ENCODE measurements around the gene CUTA. TPM values are rescaled to one million over a fixed set of nuclear protein-coding genes. Genes with fewer than 3 reads are reported as not detected.

The CUTA gene
- total and polyA plus RNA-seq, 3 donors from 2014 or later = 132 to 146 (median 139) TPM

GRCh38 chr6:33437666-33438065 is 19.8 kb upstream of the CUTA start:
- no peaks in the 10 kb centered on the region for H3K36me3 ChIP-seq (ENCODE audit: low read depth, missing control alignments)
- no peaks in the 10 kb centered on the region for H3K9me3 ChIP-seq
- DNase-seq = no peak
- intact Hi-C loops (cut with DNase I; ENCODE audit: low total_unique reads) = no loop called here
- H3K4me3 ChIP-seq = no peak overlapping the region
- WGBS, 2 donors = 79 to 95% methylated on average over 4 to 18 of the region's 18 CpGs
- TF ChIP-seq POLR2A (IDR thresholded peaks at IDR 0.05) = no peak
- TF ChIP-seq, protein P1, sequence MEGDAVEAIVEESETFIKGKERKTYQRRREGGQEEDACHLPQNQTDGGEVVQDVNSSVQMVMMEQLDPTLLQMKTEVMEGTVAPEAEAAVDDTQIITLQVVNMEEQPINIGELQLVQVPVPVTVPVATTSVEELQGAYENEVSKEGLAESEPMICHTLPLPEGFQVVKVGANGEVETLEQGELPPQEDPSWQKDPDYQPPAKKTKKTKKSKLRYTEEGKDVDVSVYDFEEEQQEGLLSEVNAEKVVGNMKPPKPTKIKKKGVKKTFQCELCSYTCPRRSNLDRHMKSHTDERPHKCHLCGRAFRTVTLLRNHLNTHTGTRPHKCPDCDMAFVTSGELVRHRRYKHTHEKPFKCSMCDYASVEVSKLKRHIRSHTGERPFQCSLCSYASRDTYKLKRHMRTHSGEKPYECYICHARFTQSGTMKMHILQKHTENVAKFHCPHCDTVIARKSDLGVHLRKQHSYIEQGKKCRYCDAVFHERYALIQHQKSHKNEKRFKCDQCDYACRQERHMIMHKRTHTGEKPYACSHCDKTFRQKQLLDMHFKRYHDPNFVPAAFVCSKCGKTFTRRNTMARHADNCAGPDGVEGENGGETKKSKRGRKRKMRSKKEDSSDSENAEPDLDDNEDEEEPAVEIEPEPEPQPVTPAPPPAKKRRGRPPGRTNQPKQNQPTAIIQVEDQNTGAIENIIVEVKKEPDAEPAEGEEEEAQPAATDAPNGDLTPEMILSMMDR (IDR thresholded peaks at IDR 0.05) = no peak
- H3K4me1 ChIP-seq = no peaks in the 10 kb centered on the region
- no peak overlapping the region for H3K27ac ChIP-seq
- H3K27me3 ChIP-seq = no peaks in the 10 kb centered on the region

DNA sequence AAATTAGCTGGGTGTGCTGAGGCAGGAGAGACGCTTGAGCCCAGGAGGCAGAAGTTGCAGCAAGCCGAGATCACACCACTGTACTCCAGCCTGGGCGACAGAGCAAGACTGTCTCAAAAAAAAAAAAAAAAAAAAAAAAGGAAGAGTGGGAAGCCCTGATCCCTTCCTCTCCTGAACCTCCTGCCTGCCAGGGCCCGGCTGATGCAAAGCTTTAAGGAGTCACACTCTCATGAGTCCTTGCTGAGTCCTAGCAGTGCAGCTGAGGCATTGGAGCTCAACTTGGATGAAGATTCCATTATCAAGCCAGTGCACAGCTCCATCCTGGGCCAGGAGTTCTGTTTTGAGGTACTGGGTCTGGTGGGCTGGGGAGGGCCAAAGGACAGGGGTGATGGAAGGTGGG is 17.1 kb upstream of the CUTA start:
- H3K4me3 ChIP-seq = no peak overlapping the region
- no peak for DNase-seq
- intact Hi-C loops (cut with DNase I; ENCODE audit: low total_unique reads) = no loop called here
- H3K27me3 ChIP-seq = no peaks in the 10 kb centered on the region
- TF ChIP-seq, protein P1 (IDR thresholded peaks at IDR 0.05) = no peak
- TF ChIP-seq POLR2A (IDR thresholded peaks at IDR 0.05) = no peak
- WGBS, 2 donors = 85 to 91% methylated on average over 4 of the region's 4 CpGs
- H3K9me3 ChIP-seq = no peaks in the 10 kb centered on the region
- no peaks in the 10 kb centered on the region for H3K36me3 ChIP-seq (ENCODE audit: low read depth, missing control alignments)
- no peak overlapping the region for H3K27ac ChIP-seq
- H3K4me1 ChIP-seq = peaks cover 14% of the 10 kb centered on the region

- DNase-seq = no peak
- Histone ChIP-seq H3K4me1 (peaks cover 23% of the 10 kb centered on the region), H3K4me3 (no peak overlapping the region), H3K9me3 (no peaks in the 10 kb centered on the region), H3K27ac (no peak overlapping the region), H3K27me3 (no peaks in the 10 kb centered on the region), H3K36me3 (ENCODE audit: low read depth, missing control alignments) (no peaks in the 10 kb centered on the region)
- 32 to 52% methylated on average over 14 to 16 of the region's 17 CpGs for WGBS, 2 donors
- no peak for TF ChIP-seq POLR2A (IDR thresholded peaks at IDR 0.05)
- TF ChIP-seq, protein P1 (IDR thresholded peaks at IDR 0.05) = no peak
- intact Hi-C loops (cut with DNase I; ENCODE audit: low total_unique reads) = no loop called here
These were observed 15.8 kb upstream of the CUTA start for GRCh38 chr6:33433544-33434191.

GRCh38 chr6:33433001-33433543 is 15.2 kb upstream of the CUTA start:
- H3K4me3 ChIP-seq = no peak overlapping the region
- TF ChIP-seq POLR2A (IDR thresholded peaks at IDR 0.05) = no peak
- TF ChIP-seq, protein P1 (IDR thresholded peaks at IDR 0.05) = no peak
- DNase-seq = no peak
- no peaks in the 10 kb centered on the region for H3K27me3 ChIP-seq
- intact Hi-C loops (cut with DNase I; ENCODE audit: low total_unique reads) = no loop called here
- 91 to 95% methylated on average over 1 of the region's 1 CpG for WGBS, 2 donors
- peaks cover 28% of the 10 kb centered on the region for H3K4me1 ChIP-seq
- H3K9me3 ChIP-seq = no peaks in the 10 kb centered on the region
- no peak overlapping the region for H3K27ac ChIP-seq
- H3K36me3 ChIP-seq (ENCODE audit: low read depth, missing control alignments) = no peaks in the 10 kb centered on the region

DNA sequence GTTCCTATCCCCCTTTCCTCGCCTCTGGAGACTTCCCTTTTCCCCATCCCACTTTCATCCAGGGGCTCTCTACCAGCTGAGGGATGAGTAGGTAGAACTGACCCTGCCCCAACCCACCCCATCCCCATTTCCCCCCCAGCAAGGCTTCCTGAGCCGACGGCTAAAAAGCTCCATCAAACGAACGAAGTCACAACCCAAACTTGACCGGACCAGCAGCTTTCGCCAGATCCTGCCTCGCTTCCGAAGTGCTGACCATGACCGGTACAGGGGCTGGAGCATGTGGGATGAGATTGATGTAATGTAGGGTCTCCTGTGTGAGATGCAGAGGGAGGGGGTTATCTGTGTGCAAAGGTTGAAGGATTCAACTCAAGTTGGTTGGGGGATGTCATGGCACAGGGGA is 14.6 kb upstream of the CUTA start:
- 82 to 86% methylated on average over 10 of the region's 10 CpGs for WGBS, 2 donors
- TF ChIP-seq, protein P1 (IDR thresholded peaks at IDR 0.05) = no peak
- TF ChIP-seq POLR2A (IDR thresholded peaks at IDR 0.05) = no peak
- DNase-seq = no peak
- no peak overlapping the region for H3K27ac ChIP-seq
- H3K36me3 ChIP-seq (ENCODE audit: low read depth, missing control alignments) = no peaks in the 10 kb centered on the region
- intact Hi-C loops (cut with DNase I; ENCODE audit: low total_unique reads) = no loop called here
- peaks cover 29% of the 10 kb centered on the region for H3K4me1 ChIP-seq
- no peaks in the 10 kb centered on the region for H3K27me3 ChIP-seq
- H3K9me3 ChIP-seq = no peaks in the 10 kb centered on the region
- no peak overlapping the region for H3K4me3 ChIP-seq

Measured in testis (tissue), 3 donors.